Measurements from ENCODE around the gene GALNT9.

GALNT9 gene

GRCh38 chr12:132213359-132214160 lies 115.8 kb downstream of the GALNT9 start:
- TF ChIP-seq CTCF (IDR thresholded peaks at IDR 0.05): no peak
- Mint-ChIP-seq H3K4me3 (no peak overlapping the region), H3K27ac (no peak overlapping the region), H3K9me3 (peaks cover 28% of the 10 kb centered on the region), H3K27me3 (ENCODE audit: low read depth, poor library complexity) (peaks cover 54% of the 10 kb centered on the region), H3K4me1 (peaks cover under 1% of the 10 kb centered on the region), H3K36me3 (ENCODE audit: low read depth) (no peaks in the 10 kb centered on the region)
- DNase-seq: no peak

- H3K4me3 Mint-ChIP-seq: no peak overlapping the region
- peaks cover 4% of the 10 kb centered on the region for H3K4me1 Mint-ChIP-seq
- peaks cover 33% of the 10 kb centered on the region for H3K9me3 Mint-ChIP-seq
- TF ChIP-seq CTCF (IDR thresholded peaks at IDR 0.05): no peak
- H3K27me3 Mint-ChIP-seq (ENCODE audit: low read depth, poor library complexity): peaks cover 60% of the 10 kb centered on the region
- DNase-seq: no peak
- H3K36me3 Mint-ChIP-seq (ENCODE audit: low read depth): no peaks in the 10 kb centered on the region
- H3K27ac Mint-ChIP-seq: no peak overlapping the region
Observed at GRCh38 chr12:132211816-132212215, 117.6 kb downstream of the GALNT9 start.

- H3K27me3 Mint-ChIP-seq (ENCODE audit: low read depth, poor library complexity): peaks cover 60% of the 10 kb centered on the region
- TF ChIP-seq CTCF (IDR thresholded peaks at IDR 0.05): no peak
- DNase-seq: no peak
- no peak overlapping the region for H3K4me3 Mint-ChIP-seq
- no peaks in the 10 kb centered on the region for H3K36me3 Mint-ChIP-seq (ENCODE audit: low read depth)
- H3K27ac Mint-ChIP-seq: no peak overlapping the region
- peaks cover 4% of the 10 kb centered on the region for H3K4me1 Mint-ChIP-seq
- H3K9me3 Mint-ChIP-seq: peaks cover 33% of the 10 kb centered on the region
Observed at GRCh38 chr12:132211326-132211725, 118.1 kb downstream of the GALNT9 start.

GRCh38 chr12:132210223-132211055 lies 119.0 kb downstream of the GALNT9 start:
- H3K27me3 Mint-ChIP-seq (ENCODE audit: low read depth, poor library complexity): peaks cover 63% of the 10 kb centered on the region
- no peak for DNase-seq
- no peaks in the 10 kb centered on the region for H3K36me3 Mint-ChIP-seq (ENCODE audit: low read depth)
- H3K4me1 Mint-ChIP-seq: peaks cover 4% of the 10 kb centered on the region
- no peak for TF ChIP-seq CTCF (IDR thresholded peaks at IDR 0.05)
- H3K27ac Mint-ChIP-seq: no peak overlapping the region
- no peak overlapping the region for H3K4me3 Mint-ChIP-seq
- H3K9me3 Mint-ChIP-seq: peaks cover 33% of the 10 kb centered on the region

GRCh38 chr12:132209619-132210222 lies 119.7 kb downstream of the GALNT9 start:
- TF ChIP-seq CTCF (IDR thresholded peaks at IDR 0.05): no peak
- Mint-ChIP-seq H3K36me3 (ENCODE audit: low read depth) (no peaks in the 10 kb centered on the region), H3K27me3 (ENCODE audit: low read depth, poor library complexity) (peaks cover 67% of the 10 kb centered on the region), H3K9me3 (peaks cover 33% of the 10 kb centered on the region), H3K4me3 (no peak overlapping the region), H3K27ac (no peak overlapping the region), H3K4me1 (peaks cover 9% of the 10 kb centered on the region)
- DNase-seq: no peak

Data from nephron progenitor cell (in vitro differentiated cells).